Motor neuron (in vitro differentiated cells): ENCODE data around the gene CERS1. TPM values are rescaled to one million over a fixed set of nuclear protein-coding genes. Genes with fewer than 3 reads are reported as not detected.
A peak's percentile ranks its signal among the peaks of the same experiment; 100 is the strongest.

ENCODE experiments used
- ATAC-seq, 8 experiments: fragments of 200-7000 bp; cut with Tn5 transposase; replicated peaks in 6 of 8; 2 replicates each; pipeline ENCODE4 v1.8.0; 2021; ENCODE audit warnings: mild to moderate bottlenecking in 8 of 8, moderate library complexity in 8 of 8
- H3K27ac ChIP-seq, 2 donors: fragments of 250-450 bp; sonication (Bioruptor Pico); 2 replicates each; pipeline ENCODE4 v1.9.0; 2021; ENCODE audit warnings: antibody characterized with exemption in 2 of 2, mild to moderate bottlenecking in 2 of 2, moderate library complexity in 1 of 2
- H3K4me1 ChIP-seq, 2 donors: fragments of 250-450 bp; sonication (Bioruptor Pico); replicated peaks in 1 of 2; 2 replicates each; pipeline ENCODE4 v1.6.1; 2021; ENCODE audit warnings: antibody characterized with exemption in 2 of 2, mild to moderate bottlenecking in 2 of 2, moderate library complexity in 1 of 2
- H3K4me3 ChIP-seq, 5 donors: fragments of 250-450 bp; sonication (Bioruptor Pico); 2 replicates each; pipeline ENCODE4 v1.9.0; 2021; ENCODE audit warnings: antibody characterized with exemption in 5 of 5, mild to moderate bottlenecking in 5 of 5, moderate library complexity in 4 of 5
- WGBS, 10 experiments: fragments of 450-650 bp; shearing (Covaris generic); methylation state at CpG; one replicate each; pipeline ENCODE4 v1.0.0; 2022; 5-methylcytosine and 5-hydroxymethylcytosine counted together
- in situ Hi-C, 9 experiments: fragments of 400-800 bp; cut with MboI; loops; one replicate each; pipeline ENCODE4 v1.15.0; 2021; ENCODE audit warnings: low sequenced_read_pairs in 9 of 9, low pct_unique_long_range_greater_than_20kb in 2 of 9; ENCODE audit not compliant: unreplicated experiment in 9 of 9
- total RNA-seq, 8 experiments: library from RNA; unstranded; fragments of 300-600 nt; gene quantifications; 2 replicates each; pipeline versions ENCODE4 v1.2.3 to v1.2.4, GENCODE V29; 2022

The CERS1 gene
- total RNA-seq, 8 experiments from 2014 or later = 1.2 to 42.1 (median 14.2) TPM

- WGBS, 10 experiments = 20 to 100% (median 71%) methylated on average over 1 to 6 of the region's 10 CpGs; no CpG with 5 or more reads in 3 of the 10 experiments
Observed at GRCh38 chr19:18889949-18890745, 5.8 kb downstream of the CERS1 start.

GRCh38 chr19:18886972-18887371 lies 9.0 kb downstream of the CERS1 start:
- H3K4me1 ChIP-seq = no peaks in the 10 kb centered on the region
- H3K4me3 ChIP-seq = no peak overlapping the region
- ATAC-seq = no peak
- in situ Hi-C loops = no loop called here
- WGBS, 10 experiments = 30 to 100% (median 79%) methylated on average over 1 to 4 of the region's 4 CpGs; no CpG with 5 or more reads in 4 of the 10 experiments
- H3K27ac ChIP-seq = no peak overlapping the region

More at GRCh38 chr19:18889949-18890745, 5.8 kb downstream of the CERS1 start:
- Histone ChIP-seq H3K4me3 (no peak overlapping the region), H3K4me1 (peaks cover 5 to 9% of the 10 kb centered on the region in 2 donors), H3K27ac (no peak overlapping the region)
- in situ Hi-C loops = no loop called here
- no peak for ATAC-seq

DNA sequence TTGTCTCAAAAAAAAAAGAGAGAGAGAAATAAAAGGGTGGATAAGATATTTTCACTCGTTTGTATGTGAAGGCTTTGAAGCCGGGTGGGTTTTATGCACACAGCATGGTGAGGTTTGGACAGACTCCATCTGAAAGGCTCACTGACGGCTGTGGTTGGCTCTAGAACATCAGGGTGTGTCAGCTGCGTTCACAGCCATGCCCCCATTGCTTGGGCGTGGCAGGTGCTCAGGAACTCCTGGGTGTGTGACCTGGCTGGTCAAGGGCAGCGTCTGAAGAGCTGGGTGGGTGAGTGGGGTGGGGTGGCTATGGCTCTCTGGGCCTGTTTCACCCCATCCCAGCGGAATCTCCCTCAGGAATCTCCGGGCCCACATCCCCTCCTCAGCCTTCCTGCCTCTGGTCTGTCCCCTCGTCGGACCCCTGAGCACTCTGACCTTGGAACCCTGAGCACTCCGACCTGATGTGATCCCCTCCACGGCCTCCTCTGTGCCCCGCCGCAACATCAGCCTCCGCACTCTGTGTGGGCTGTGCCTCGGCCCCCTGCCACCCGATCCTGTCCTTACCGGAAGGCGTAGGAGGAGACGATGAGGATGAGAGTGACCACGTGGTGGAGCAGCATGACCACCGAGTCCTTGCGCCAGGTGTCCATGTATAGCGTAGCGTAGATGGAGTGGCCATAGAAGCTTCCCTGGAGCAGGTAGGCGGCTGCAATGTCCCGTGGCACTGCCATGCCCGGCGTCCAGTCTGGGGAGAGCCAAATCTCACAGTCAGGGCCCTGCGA lies 12.2 kb downstream of the CERS1 start:
- no peak overlapping the region for H3K4me3 ChIP-seq
- ATAC-seq = peak in 2 of 8 experiments; percentile 8 to 12
- WGBS, 10 experiments = 0 to 100% (median 90%) methylated on average over 1 to 12 of the region's 30 CpGs; no CpG with 5 or more reads in 3 of the 10 experiments
- H3K4me1 ChIP-seq = no peaks in the 10 kb centered on the region
- H3K27ac ChIP-seq = no peak overlapping the region
- in situ Hi-C loops = no loop called here

DNA sequence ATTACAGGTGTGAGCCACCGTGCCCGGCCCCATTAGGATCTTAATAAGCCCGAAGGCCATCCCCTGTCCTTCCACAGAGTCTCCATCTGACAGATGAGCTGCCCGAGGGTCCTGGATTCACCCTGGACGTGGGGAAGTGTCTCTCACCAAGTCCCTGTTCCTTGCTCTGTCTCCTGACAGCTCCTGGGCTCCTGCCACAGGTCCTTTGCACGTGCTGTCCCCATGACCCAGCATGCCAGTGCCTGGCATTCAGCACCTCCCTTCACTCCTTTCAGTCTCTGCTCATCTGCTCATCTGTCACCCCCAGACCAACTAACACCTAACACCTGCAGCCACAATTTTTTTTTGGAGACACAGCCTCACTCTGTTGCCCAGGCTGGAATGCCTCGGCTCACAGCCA lies 14.5 kb downstream of the CERS1 start:
- Histone ChIP-seq H3K4me1 (no peaks in the 10 kb centered on the region), H3K27ac (no peak overlapping the region), H3K4me3 (no peak overlapping the region)
- in situ Hi-C loops = no loop called here
- ATAC-seq = no peak
- 67 to 100% (median 87%) methylated on average over 1 to 6 of the region's 7 CpGs; no CpG with 5 or more reads in 3 of the 10 experiments for WGBS, 10 experiments

GRCh38 chr19:18879579-18880373 lies 16.2 kb downstream of the CERS1 start:
- WGBS, 10 experiments = no CpG with 5 or more reads among the region's 13 CpGs
- Histone ChIP-seq H3K4me3 (no peak overlapping the region), H3K27ac (no peak overlapping the region), H3K4me1 (no peaks in the 10 kb centered on the region)
- peak; percentile 17 to 74 (median 47) for ATAC-seq
- in situ Hi-C loops = no loop called here

GRCh38 chr19:18878858-18879578 lies 16.9 kb downstream of the CERS1 start:
- H3K27ac ChIP-seq = no peak overlapping the region
- H3K4me1 ChIP-seq = no peaks in the 10 kb centered on the region
- in situ Hi-C loops = no loop called here
- WGBS, 10 experiments = 91 to 100% (median 96%) methylated on average over 2 to 16 of the region's 34 CpGs; no CpG with 5 or more reads in 5 of the 10 experiments
- ATAC-seq = peak in 6 of 8 experiments; percentile 4 to 31 (median 18)
- H3K4me3 ChIP-seq = no peak overlapping the region

DNA sequence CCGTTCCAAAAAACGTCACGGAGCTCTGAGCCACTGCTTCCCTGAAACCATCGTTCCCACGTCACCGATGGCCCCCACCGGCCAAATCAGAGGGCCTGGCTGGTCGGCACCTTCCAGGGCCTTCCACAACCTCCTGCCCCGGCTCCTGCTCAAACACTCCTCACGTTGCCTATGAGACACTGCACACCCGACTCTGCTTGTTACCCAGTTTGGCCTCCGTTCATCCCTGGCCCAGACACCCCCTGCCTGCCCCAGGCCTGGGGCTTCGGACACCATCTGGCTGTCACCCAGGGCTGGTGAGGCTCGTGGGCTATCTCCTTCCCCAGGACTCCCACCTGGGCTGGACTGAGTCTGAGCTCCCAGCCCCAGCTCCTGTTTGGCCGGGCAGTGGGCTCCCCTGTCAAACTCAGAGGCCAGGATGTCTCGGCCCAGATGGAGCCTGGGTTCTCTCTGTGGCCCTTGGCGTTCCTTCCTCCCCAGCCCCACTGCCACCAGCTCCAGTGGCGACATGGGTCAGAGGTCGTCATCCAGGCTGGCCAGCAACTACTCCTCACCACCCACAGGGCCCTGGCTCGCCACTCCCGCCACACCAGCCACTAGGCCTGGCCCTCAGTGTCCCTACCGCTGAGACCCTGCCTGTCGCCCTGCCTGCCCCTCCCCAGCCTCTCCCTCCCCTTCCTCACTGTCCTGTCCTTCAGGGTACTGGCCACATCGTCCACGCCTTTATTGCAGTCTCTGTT lies 17.7 kb downstream of the CERS1 start:
- 76 to 100% (median 97%) methylated on average over 1 to 13 of the region's 25 CpGs; no CpG with 5 or more reads in 4 of the 10 experiments for WGBS, 10 experiments
- in situ Hi-C loops = no loop called here
- Histone ChIP-seq H3K4me1 (no peaks in the 10 kb centered on the region), H3K4me3 (no peak overlapping the region), H3K27ac (no peak overlapping the region)
- peak in 2 of 8 experiments; percentile 11 to 19 for ATAC-seq

DNA sequence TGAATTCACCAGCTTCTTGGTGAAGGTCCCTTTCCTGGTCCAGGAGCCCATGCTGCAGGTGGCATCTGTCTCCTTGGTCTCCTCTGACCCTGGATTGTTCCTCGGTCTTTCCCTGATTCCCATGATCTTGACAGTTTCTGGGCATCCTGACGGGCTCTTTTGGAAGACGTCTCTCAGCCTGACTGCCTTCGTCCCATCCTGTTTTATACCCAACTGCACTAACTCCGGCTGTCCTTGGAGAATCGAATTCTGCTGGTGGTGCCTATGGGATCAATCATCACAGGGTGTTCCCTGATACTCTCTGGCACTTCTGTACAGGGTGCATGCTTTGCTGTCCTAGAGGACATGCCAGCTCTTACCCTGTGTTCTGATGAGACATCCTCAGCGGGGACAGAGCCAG lies 19.1 kb downstream of the CERS1 start:
- no peak overlapping the region for H3K4me3 ChIP-seq
- WGBS, 10 experiments = 77 to 100% (median 95%) methylated on average over 2 to 6 of the region's 7 CpGs; no CpG with 5 or more reads in 3 of the 10 experiments
- in situ Hi-C loops = no loop called here
- H3K4me1 ChIP-seq = no peaks in the 10 kb centered on the region
- no peak for ATAC-seq
- H3K27ac ChIP-seq = no peak overlapping the region

GRCh38 chr19:18875726-18876125 lies 20.2 kb downstream of the CERS1 start:
- in situ Hi-C loops = no loop called here
- peak in 2 of 8 experiments; percentile 20 to 48 for ATAC-seq
- 0 to 100% (median 80%) methylated on average over 1 to 5 of the region's 5 CpGs; no CpG with 5 or more reads in 3 of the 10 experiments for WGBS, 10 experiments
- H3K27ac ChIP-seq = no peak overlapping the region
- no peaks in the 10 kb centered on the region for H3K4me1 ChIP-seq
- H3K4me3 ChIP-seq = no peak overlapping the region

DNA sequence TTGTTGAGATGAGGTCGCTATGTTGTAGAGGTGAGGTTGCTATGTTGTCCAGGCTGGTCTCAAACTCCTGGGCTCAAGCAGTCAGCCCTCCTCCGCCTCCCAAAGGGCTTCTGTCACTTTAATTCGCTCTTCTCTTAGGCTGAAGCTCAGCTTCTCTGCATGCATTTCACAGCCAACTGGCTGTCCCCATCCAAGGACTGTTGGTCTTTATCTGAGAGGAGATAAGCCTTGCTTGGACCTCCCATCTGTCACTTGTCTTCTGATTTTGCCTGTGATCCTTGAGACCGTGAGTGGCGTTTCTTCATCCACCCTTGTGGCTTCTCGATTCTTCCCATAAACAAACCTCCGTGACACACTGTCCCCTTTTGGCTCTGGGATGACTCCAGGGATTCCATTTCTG lies 24.4 kb downstream of the CERS1 start:
- in situ Hi-C loops = loop anchor here in 4 of 9 experiments (25.0 kb wide), 2 partner anchors 284 to 409 kb away; partner anchors contain the start of gene REX1BD (in 2 of the 4)
- ATAC-seq = no peak
- Histone ChIP-seq H3K4me1 (no peaks in the 10 kb centered on the region), H3K27ac (no peak overlapping the region), H3K4me3 (no peak overlapping the region)
- WGBS, 10 experiments = 20 to 95% (median 83%) methylated on average over 1 to 7 of the region's 7 CpGs; no CpG with 5 or more reads in 2 of the 10 experiments

- Histone ChIP-seq H3K4me1 (no peaks in the 10 kb centered on the region), H3K4me3 (no peak overlapping the region), H3K27ac (no peak overlapping the region)
- 83 to 86% methylated on average over 1 to 2 of the region's 25 CpGs; no CpG with 5 or more reads in 8 of the 10 experiments for WGBS, 10 experiments
- in situ Hi-C loops = loop anchor here in 4 of 9 experiments (25.0 kb wide), 2 partner anchors 283 to 408 kb away; partner anchors contain the start of gene REX1BD (in 2 of the 4)
- ATAC-seq = no peak
Observed at GRCh38 chr19:18870531-18871172, 25.3 kb downstream of the CERS1 start.
